GM21737 (cell line): Measurements from ENCODE around the gene SMIM24.
A peak's percentile ranks its signal among the peaks of the same experiment; 100 is the strongest.
"Not testable (repeated sequence)": the region's sequence is repeated elsewhere in the genome, so short reads cannot be mapped to it uniquely, and the experiment has no call there.

ENCODE experiments used
- ATAC-seq: cut with Tn5 transposase; IDR thresholded peaks from one replicate; pipeline ENCODE4 v1.9.1; 2021; ENCODE audit warnings: mild to moderate bottlenecking, moderate library complexity; ENCODE audit not compliant: unreplicated experiment

The SMIM24 gene

DNA sequence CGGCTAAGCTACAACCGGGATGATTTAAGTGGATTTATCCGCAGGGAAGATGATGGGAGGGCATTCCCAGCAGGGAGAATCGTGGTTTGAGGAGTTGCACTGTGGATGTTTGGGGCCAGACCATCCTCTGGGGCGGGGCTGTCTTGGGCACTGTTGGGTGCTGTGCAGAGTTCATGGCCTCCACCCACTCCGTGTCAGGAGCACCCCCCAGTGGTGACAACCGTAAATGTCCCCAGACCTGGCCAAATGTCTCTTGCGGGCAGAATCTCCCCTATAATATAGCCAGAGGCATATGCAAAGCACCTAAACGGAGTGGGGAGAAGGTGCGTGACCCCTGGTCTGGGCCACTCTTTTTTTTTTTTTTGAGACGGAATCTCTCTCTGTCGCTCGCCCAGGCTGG is 40.2 kb downstream of the SMIM24 start:
- no peak for ATAC-seq

DNA sequence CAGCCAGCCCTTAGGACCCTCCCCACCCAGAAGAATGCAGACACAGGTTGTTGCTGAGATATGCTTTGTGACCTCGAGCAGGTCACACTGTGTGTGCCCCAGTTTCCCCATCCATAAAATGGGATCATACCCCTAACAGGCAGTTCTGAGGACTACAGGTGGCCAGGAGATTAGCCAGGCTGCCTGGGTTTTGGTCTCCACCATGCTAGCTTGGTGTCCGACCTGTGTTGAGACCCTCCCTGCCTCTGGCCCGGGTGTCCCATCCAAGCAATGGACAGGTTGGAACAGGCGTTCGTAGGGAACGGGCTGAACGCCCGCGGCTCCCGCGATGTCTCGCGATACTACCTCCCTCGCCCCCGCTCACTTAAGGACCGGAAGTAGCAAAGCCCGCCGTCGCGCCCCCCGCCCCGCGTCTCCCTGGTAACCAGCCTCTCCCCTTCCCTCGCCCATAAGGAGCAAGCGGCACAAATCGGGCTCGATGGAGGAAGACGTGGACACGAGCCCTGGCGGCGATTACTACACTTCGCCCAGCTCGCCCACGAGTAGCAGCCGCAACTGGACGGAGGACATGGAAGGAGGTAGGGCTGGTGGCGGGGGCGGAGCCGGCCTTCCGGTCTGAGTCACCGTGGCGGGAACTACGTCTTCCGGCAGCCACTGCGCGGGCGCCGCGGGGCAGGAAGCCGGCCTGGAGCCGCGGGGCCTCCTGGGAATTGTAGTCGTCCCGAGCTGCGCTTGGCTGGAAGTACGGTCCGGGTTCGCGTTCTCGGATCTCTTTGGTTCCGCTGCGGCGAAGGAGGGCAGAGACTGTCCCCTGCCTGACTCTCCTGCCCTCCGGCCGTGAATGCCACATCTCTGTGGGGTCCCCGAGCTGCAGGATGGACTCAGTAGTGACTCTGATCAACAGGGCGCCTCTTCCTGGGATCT is 45.4 kb downstream of the SMIM24 start:
- ATAC-seq, result peak; percentile 84

DNA sequence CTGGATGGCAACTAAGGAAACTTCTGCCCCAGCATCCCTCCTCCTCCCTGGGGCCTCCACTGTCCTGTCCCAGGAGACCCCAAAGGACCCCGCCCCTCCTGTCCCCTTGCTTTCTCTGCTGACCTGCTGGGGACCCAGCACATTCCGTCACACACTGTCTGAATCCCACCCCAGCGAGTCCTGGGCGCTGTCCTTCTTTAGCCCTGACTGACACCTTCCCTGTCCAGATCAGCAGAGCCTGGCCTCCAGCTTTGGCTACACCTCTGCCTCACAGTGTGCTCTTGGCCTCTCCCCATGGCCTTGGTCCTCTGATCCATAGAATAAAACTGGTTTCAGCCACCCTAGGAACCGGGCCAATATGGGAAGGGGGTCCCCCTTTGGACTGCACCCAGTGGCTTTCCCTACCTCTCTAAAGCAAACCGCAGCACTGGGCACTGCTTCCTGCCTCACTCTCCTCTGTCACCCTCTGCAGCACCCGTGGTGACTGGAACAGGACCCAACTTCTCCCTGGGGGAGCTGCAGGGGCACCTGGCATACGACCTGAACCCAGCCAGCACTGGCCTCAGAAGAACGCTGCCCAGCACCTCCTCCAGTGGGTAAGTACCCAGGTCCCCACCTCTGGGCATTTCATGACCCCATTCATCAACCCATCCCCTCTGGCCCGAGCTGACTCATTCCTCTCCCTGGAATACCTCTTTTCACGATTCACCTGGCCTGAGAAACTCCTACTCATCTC is 46.4 kb downstream of the SMIM24 start:
- ATAC-seq, result no peak

DNA sequence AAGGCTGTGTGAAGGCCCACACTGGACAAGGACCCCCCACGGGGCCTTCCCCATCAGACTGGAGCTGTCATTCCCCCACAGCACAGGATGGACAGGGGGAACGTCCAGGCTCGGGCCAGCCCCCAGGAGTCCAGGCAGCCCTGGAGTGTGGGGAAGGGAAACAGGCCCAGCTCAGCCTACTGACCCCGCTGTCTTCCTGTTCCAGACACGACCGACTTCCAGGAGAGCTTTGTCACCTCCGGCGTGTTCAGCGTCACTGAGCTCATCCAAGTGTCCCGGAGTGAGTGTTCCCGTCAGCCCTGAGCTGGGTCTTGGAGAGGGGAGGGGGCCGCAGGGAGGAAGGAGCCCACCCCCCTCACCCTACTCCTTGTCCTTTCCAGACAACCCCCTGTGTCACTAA is 47.0 kb downstream of the SMIM24 start:
- no peak for ATAC-seq

DNA sequence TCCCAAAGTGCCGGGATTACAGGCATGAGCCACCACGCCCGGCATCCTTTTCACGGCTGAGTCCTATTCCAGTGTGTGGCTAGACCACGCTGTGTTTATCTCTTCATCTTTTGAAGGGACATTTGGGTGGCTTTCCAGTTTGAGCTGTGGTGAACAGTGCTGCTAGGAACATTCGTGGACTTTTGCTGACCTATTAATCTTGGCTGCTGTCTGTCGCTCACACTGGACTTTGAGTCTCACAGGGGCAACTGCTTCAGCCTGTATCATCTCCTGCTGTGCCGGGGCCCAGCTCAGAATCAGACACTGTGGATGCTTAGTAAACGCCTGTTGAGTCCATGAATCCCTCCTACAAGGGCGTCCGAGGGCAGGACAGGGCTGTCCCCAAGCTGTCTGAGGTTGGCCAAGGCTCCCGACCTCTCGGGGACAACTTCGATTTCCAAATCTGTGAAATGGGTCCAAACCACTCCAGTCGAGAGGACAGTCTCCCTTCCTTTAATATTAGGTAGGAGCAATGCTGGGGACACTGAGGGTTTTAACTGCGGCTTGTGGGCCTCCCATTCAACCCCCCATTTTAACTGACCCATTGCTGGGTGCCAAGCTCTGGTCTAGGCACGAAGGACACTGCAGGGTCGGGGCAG is 48.4 kb downstream of the SMIM24 start:
- ATAC-seq, result no peak

DNA sequence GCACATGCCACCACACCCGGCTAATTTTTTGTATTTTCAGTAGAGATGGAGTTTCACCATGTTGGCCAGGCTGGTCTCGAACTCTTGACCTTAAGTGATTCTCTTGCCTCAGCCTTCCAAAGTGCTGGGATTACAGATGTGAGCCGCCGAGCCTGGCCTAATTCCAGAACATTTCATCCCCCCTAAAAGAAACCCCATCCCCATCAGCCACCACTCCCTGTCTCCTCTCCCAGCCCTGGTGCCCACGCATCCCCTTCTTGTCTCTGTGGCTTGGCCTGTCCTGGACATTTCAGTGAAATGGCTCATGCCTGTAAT is 50.0 kb downstream of the SMIM24 start:
- not testable (repeated sequence) for ATAC-seq

DNA sequence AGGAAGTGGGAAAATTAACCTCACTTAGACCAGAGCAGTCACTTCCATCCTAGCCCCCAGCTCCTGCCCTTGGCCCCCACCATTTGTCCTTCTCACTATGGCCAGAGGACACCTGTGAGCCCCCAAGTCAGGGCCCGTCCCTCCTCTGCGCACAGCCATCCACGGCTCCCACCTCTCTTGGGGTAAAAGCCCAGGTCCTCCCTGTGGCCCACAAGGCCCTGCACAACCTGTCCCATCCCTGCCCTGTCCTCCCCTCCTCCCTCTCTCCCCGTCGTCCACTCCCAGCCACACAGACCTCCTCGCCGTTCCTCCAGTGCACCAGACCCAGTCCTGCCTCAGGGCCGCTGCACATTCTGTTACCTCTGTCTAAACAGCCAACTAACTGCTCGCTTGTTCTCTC is 53.9 kb downstream of the SMIM24 start:
- ATAC-seq, result no peak
